ENCODE data around the gene SPTBN5.

DNA sequence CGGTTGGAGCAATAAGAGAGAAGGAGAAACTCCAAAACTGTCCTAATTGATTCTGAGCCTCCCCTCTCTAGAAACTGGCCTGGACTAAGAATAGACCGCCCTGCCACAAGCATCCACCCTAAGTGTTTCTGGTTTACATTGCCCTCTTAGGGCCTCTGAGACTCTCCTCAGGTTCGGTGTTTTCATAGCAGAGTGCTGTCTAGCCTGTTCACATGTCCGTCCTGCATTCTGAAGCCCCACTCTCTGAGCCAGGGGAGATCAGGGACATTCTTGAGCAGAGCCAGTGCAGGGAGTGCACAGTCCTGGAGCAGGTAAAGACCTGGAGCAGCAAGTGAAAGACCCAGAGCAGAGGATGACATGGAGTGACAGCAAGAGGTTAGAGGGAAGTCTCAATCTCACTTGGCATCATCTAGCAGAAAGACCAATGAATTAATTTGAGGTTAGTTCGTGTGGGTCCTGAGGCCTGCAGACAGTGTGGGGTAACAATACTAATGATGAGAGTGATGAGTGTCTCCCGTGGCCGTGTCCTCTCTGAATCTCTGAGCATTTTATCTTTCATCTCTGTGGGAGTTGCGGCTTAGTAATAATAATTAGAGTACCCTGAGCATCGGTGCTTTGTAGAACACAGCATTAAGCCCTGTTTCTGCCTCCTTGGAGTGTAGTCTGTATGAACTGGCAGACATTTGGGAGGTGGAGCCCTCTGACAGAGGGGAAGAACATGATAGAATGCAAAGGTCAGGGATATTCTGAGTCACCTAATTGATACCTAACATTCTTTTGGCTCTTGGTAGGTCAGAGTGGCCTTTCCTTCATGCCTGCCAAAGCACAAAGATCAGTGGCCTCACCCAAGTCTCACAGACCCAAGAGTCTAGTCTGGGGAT, 95.0 kb downstream of the SPTBN5 start:
- no peak for TF ChIP-seq TCF7L2 (IDR thresholded peaks at IDR 0.05; ENCODE audit: low read depth, low read length)
- TF ChIP-seq, protein P1, sequence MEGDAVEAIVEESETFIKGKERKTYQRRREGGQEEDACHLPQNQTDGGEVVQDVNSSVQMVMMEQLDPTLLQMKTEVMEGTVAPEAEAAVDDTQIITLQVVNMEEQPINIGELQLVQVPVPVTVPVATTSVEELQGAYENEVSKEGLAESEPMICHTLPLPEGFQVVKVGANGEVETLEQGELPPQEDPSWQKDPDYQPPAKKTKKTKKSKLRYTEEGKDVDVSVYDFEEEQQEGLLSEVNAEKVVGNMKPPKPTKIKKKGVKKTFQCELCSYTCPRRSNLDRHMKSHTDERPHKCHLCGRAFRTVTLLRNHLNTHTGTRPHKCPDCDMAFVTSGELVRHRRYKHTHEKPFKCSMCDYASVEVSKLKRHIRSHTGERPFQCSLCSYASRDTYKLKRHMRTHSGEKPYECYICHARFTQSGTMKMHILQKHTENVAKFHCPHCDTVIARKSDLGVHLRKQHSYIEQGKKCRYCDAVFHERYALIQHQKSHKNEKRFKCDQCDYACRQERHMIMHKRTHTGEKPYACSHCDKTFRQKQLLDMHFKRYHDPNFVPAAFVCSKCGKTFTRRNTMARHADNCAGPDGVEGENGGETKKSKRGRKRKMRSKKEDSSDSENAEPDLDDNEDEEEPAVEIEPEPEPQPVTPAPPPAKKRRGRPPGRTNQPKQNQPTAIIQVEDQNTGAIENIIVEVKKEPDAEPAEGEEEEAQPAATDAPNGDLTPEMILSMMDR (IDR thresholded peaks at IDR 0.05): no peak
- TF ChIP-seq, protein P2, sequence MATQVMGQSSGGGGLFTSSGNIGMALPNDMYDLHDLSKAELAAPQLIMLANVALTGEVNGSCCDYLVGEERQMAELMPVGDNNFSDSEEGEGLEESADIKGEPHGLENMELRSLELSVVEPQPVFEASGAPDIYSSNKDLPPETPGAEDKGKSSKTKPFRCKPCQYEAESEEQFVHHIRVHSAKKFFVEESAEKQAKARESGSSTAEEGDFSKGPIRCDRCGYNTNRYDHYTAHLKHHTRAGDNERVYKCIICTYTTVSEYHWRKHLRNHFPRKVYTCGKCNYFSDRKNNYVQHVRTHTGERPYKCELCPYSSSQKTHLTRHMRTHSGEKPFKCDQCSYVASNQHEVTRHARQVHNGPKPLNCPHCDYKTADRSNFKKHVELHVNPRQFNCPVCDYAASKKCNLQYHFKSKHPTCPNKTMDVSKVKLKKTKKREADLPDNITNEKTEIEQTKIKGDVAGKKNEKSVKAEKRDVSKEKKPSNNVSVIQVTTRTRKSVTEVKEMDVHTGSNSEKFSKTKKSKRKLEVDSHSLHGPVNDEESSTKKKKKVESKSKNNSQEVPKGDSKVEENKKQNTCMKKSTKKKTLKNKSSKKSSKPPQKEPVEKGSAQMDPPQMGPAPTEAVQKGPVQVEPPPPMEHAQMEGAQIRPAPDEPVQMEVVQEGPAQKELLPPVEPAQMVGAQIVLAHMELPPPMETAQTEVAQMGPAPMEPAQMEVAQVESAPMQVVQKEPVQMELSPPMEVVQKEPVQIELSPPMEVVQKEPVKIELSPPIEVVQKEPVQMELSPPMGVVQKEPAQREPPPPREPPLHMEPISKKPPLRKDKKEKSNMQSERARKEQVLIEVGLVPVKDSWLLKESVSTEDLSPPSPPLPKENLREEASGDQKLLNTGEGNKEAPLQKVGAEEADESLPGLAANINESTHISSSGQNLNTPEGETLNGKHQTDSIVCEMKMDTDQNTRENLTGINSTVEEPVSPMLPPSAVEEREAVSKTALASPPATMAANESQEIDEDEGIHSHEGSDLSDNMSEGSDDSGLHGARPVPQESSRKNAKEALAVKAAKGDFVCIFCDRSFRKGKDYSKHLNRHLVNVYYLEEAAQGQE (IDR thresholded peaks at IDR 0.05; ENCODE audit: insufficient read depth in 1 of 2, low read depth in 2 of 2, low read length in 1 of 2): no peak
- TF ChIP-seq POLR2AphosphoS5 (IDR thresholded peaks at IDR 0.05; ENCODE audit: low read depth, low read length): no peak
- no peak for TF ChIP-seq SIN3A (IDR thresholded peaks at IDR 0.05; ENCODE audit: borderline replicate concordance, insufficient read depth, low read depth, low read length)
